ENCODE measurements around the gene EHD3.

GRCh38 chr2:31243053-31243452 lies 9.1 kb downstream of the EHD3 start:
- TF ChIP-seq POLR2A (IDR thresholded peaks at IDR 0.05; ENCODE audit: low read depth, low read length) (no peak), POLR2AphosphoS5 (IDR thresholded peaks at IDR 0.05; ENCODE audit: low read depth, low read length) (no peak), TAF1 (IDR thresholded peaks at IDR 0.05; ENCODE audit: borderline replicate concordance, low read depth, low read length) (no peak)
